ENCODE data around the gene CPED1.

CPED1 gene

DNA sequence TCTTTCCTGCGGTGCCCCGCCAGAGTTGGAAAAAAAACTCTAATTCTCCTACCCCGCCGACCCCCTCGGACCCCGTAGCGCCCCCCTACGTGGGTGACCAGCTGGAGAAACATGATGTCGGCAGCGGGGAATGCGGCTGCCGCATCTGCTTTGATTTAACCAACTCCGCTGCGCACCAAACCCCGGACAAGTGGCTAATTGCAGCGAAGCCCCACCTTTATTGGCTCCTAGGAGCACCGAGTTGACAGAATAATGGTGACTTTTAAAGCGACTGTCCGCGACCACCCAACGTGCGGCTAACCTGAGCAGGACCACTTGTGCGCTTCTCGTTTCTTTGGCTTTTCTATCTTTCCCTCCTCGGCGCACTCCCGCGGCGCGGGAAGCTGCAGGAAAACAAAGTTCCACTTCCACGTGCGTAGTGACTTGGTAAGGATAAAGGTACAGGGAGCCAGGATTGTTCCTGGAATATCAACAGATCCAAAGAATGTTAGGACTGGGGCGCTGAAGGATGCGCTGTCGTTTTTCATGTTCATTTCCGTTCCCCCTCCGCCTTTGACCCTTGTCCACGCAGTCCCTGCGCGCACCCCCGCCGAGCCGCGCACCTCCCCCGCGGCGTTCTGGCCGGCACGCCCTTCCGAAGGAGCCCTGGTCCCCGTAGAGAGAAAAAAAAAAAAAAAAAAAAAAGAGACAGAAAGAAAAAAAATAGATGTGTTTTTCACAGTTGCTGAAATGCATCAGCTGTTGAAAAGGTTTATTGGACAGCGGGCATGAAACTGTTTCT lies 341.7 kb downstream of the CPED1 start:
- POLR2A ChIA-PET: no interaction called here
- peak overlapping the region; percentile 57 for H3K4me3 ChIP-seq (ENCODE audit: low read depth, low read length)
- DNase-seq (ENCODE audit: low read depth, low spot score): no peak
- TF ChIP-seq, protein P1, sequence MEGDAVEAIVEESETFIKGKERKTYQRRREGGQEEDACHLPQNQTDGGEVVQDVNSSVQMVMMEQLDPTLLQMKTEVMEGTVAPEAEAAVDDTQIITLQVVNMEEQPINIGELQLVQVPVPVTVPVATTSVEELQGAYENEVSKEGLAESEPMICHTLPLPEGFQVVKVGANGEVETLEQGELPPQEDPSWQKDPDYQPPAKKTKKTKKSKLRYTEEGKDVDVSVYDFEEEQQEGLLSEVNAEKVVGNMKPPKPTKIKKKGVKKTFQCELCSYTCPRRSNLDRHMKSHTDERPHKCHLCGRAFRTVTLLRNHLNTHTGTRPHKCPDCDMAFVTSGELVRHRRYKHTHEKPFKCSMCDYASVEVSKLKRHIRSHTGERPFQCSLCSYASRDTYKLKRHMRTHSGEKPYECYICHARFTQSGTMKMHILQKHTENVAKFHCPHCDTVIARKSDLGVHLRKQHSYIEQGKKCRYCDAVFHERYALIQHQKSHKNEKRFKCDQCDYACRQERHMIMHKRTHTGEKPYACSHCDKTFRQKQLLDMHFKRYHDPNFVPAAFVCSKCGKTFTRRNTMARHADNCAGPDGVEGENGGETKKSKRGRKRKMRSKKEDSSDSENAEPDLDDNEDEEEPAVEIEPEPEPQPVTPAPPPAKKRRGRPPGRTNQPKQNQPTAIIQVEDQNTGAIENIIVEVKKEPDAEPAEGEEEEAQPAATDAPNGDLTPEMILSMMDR (IDR thresholded peaks at IDR 0.05; ENCODE audit: insufficient read depth, low read length, missing control alignments): no peak
- CTCF ChIA-PET: interaction anchor here (0.6 to 2.0 kb wide), 7 partner anchors 8 to 204 kb away, joined by 3 to 6 read pairs (median 4); no protein-coding TSS in a partner anchor

DNA sequence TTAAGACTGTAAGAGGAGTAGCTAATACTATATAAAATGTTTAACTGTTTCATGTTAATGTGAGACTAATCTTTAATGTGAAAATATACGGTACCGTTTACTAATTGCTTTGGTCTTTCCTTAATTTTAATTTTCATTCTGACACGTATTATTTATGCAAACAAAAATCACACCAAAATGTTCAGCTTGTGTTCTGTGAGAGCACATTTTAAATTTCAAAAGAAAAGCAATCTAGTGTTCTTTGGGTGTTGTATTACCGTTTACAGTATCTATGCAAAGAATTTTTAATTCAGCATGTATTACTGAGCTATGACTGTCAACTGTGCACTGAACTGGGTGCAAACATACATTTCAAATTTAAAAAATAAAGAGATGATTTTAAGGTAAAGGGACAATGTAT lies 342.5 kb downstream of the CPED1 start:
- no peak for DNase-seq (ENCODE audit: low read depth, low spot score)
- CTCF ChIA-PET: interaction anchor here (0.6 to 2.0 kb wide), 4 partner anchors 25 to 203 kb away, joined by 3 to 6 read pairs (median 5); no protein-coding TSS in a partner anchor
- POLR2A ChIA-PET: no interaction called here
- no peak overlapping the region for H3K4me3 ChIP-seq (ENCODE audit: low read depth, low read length)
- TF ChIP-seq, protein P1 (IDR thresholded peaks at IDR 0.05; ENCODE audit: insufficient read depth, low read length, missing control alignments): no peak

DNA sequence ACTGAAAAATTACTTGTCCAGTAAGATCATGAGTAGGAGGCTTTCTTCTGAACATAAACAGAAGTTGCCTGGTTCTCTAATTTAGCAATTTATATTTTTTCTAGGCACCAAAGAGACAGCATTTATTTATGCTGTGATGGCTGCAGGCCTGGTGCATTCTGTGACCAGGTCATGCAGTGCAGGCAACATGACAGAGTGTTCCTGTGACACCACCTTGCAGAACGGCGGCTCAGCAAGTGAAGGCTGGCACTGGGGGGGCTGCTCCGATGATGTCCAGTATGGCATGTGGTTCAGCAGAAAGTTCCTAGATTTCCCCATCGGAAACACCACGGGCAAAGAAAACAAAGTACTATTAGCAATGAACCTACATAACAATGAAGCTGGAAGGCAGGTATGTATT lies 343.1 kb downstream of the CPED1 start:
- CTCF ChIA-PET: no interaction called here
- no peak overlapping the region for H3K4me3 ChIP-seq (ENCODE audit: low read depth, low read length)
- DNase-seq (ENCODE audit: low read depth, low spot score): no peak
- TF ChIP-seq, protein P1 (IDR thresholded peaks at IDR 0.05; ENCODE audit: insufficient read depth, low read length, missing control alignments): no peak
- POLR2A ChIA-PET: no interaction called here

DNA sequence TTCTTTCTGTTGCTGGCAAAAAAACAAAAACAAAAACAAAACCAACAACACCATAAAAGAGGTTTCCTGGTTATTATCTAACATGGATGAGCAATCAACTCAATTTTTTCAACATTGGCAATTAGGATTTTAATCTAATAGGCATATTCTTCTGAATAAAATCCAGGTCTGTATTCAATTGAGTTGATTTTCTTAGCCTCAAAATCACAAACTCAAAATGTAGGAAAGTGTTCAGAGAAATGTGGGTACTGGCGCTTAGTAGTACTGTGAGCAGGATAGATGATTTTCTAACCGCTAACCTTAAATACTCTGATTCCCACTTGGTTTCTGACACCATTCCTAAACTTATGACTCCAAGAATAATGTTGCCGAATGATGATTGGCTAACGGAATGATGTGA lies 345.9 kb downstream of the CPED1 start:
- ChIA-PET CTCF (no interaction called here), POLR2A (no interaction called here)
- TF ChIP-seq, protein P1 (IDR thresholded peaks at IDR 0.05; ENCODE audit: insufficient read depth, low read length, missing control alignments): no peak
- DNase-seq (ENCODE audit: low read depth, low spot score): no peak
- no peak overlapping the region for H3K4me3 ChIP-seq (ENCODE audit: low read depth, low read length)

DNA sequence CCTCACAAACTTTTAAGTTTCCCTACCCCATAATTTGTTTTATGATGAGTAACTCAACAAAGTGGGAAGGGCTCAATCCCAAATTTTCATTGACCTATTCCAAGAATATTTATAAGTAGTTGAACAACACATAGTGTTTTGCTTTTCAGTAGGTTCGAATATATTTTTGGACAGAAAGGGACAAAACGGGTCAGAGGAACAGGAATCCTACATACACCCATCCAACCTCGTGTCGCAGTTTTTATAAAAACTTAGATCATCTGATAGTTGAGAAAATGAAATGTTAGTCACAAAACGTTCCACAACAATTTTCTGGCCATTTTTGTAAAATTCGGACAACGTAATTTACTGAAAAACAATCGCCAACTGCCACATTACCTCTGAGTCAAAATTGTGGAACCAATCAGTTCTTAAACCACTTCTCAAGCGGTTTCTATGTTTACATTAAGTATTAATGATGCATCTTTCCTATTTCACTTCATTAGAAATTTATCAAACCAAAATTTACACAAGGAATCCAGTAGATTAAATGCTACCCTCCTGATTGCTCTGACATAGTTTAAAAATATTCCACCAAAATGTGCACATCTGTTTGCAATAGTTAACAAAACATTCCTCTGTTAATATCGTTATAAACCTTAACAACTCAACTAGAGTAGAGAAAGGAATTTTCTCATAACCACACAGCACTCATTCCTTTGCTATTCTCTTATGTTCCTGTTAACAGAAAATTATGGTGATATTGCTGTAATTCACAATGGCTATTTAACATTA lies 346.6 kb downstream of the CPED1 start:
- ChIA-PET POLR2A (no interaction called here), CTCF (interaction anchor here (0.6 kb wide), 1 partner anchor 11 kb away, joined by 3 read pairs; no protein-coding TSS in a partner anchor)
- H3K4me3 ChIP-seq (ENCODE audit: low read depth, low read length): no peak overlapping the region
- DNase-seq (ENCODE audit: low read depth, low spot score): no peak
- TF ChIP-seq, protein P1 (IDR thresholded peaks at IDR 0.05; ENCODE audit: insufficient read depth, low read length, missing control alignments): no peak

DNA sequence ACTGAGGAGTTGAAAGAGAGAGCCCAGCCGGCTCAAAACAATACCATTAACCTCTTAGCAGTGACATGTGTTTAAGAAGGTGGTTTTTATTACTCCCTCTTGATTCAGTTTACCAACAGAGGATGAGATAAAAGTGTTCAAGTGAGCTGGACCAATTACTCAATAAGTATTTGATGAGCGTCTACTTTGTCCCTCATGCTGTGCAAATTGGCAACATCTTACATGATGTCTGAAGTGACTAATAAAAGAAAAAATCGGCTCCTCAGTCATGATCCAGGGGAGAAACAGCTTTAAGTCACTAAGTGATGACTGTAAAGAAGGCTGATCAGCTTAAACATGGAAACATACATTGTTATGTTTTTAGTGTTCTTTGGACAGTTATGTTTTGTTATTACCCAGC lies 348.1 kb downstream of the CPED1 start:
- CTCF ChIA-PET: interaction anchor here (0.7 to 3.2 kb wide), 18 partner anchors 12 to 544 kb away, joined by 3 to 26 read pairs (median 4); partner anchors contain the start of genes CPED1 and FAM3C
- H3K4me3 ChIP-seq (ENCODE audit: low read depth, low read length): no peak overlapping the region
- POLR2A ChIA-PET: no interaction called here

More for the DNA sequence above, 348.1 kb downstream of the CPED1 start:
- DNase-seq (ENCODE audit: low read depth, low spot score): no peak
- TF ChIP-seq, protein P1 (IDR thresholded peaks at IDR 0.05; ENCODE audit: insufficient read depth, low read length, missing control alignments): no peak

Data from AG04449 (cell line).